GM21528 (cell line): ENCODE measurements around the gene PPIF.

Experiments
- ATAC-seq: cut with Tn5 transposase; IDR thresholded peaks from one replicate; pipeline ENCODE4 v1.9.1; 2021; ENCODE audit warnings: mild to moderate bottlenecking, moderate library complexity; ENCODE audit not compliant: unreplicated experiment, low FRiP score

Gene PPIF

GRCh38 chr10:79397051-79397450 lies 49.8 kb downstream of the PPIF start:
- no peak for ATAC-seq

- no peak for ATAC-seq
Observed at GRCh38 chr10:79397575-79398303, 50.5 kb downstream of the PPIF start.

- ATAC-seq, result no peak
Observed at GRCh38 chr10:79398642-79399041, 51.4 kb downstream of the PPIF start.

GRCh38 chr10:79399223-79399831 lies 52.1 kb downstream of the PPIF start:
- ATAC-seq, result no peak

- ATAC-seq, result no peak
Observed at GRCh38 chr10:79400146-79401004, 53.1 kb downstream of the PPIF start.

- ATAC-seq, result no peak
Observed at GRCh38 chr10:79401015-79401921, 54.0 kb downstream of the PPIF start.

- no peak for ATAC-seq
Observed at GRCh38 chr10:79402625-79402946, 55.3 kb downstream of the PPIF start.

GRCh38 chr10:79402951-79403350 lies 55.7 kb downstream of the PPIF start:
- no peak for ATAC-seq

GRCh38 chr10:79403441-79404230 lies 56.4 kb downstream of the PPIF start:
- no peak for ATAC-seq

GRCh38 chr10:79404231-79404609 lies 57.0 kb downstream of the PPIF start:
- no peak for ATAC-seq

GRCh38 chr10:79404690-79405131 lies 57.4 kb downstream of the PPIF start:
- ATAC-seq, result no peak
